Mesendoderm (in vitro differentiated cells): Measurements from ENCODE around the gene APOE.
"Not testable (repeated sequence)": the region's sequence is repeated elsewhere in the genome, so short reads cannot be mapped to it uniquely, and the experiment has no call there.

Experiments used
- DNase-seq: peaks from one replicate; pipeline ENCODE4 v3.0.0; 2013
- H2AK5ac ChIP-seq: 2 replicates; pipeline ENCODE4 v1.6.1; 2013; ENCODE audit warnings: low read length, inconsistent platforms
- H2BK120ac ChIP-seq: 2 replicates; pipeline ENCODE4 v1.6.1; 2013; ENCODE audit warnings: low read depth, mild to moderate bottlenecking, low read length, moderate library complexity, mixed read lengths
- H2BK15ac ChIP-seq: replicated peaks from 2 replicates; pipeline ENCODE4 v1.6.1; 2013; ENCODE audit warnings: low read depth, mild to moderate bottlenecking, moderate library complexity
- H2BK5ac ChIP-seq: 2 replicates; pipeline ENCODE4 v1.6.1; 2013; ENCODE audit warnings: low read length, inconsistent platforms
- H3K18ac ChIP-seq: 2 replicates; pipeline ENCODE4 v1.6.1; 2013; ENCODE audit warnings: mild to moderate bottlenecking, low read length, mixed read lengths
- H3K23ac ChIP-seq: one replicate; pipeline ENCODE4 v1.6.1; 2013; ENCODE audit warnings: low read length
- H3K27ac ChIP-seq: 2 replicates; pipeline ENCODE4 v1.5.1; 2013; ENCODE audit warnings: low read depth, mild to moderate bottlenecking, inconsistent platforms, low read length, moderate library complexity
- H3K27me3 ChIP-seq: 2 replicates; pipeline ENCODE4 v1.6.1; 2013; ENCODE audit warnings: low read length, control low read depth, mild to moderate bottlenecking, inconsistent platforms; ENCODE audit not compliant: insufficient read depth, poor library complexity
- H3K36me3 ChIP-seq: 2 replicates; pipeline ENCODE4 v1.6.1; 2013; ENCODE audit warnings: low read length, inconsistent platforms; ENCODE audit not compliant: control insufficient read depth, insufficient read depth
- H3K4ac ChIP-seq: one replicate; pipeline ENCODE4 v1.6.1; 2013; ENCODE audit warnings: low read depth, mild to moderate bottlenecking, low read length, moderate library complexity
- H3K4me1 ChIP-seq: 2 replicates; pipeline ENCODE4 v1.6.1; 2013; ENCODE audit warnings: low read depth, low read length, inconsistent platforms; ENCODE audit not compliant: control insufficient read depth
- H3K4me2 ChIP-seq: 2 replicates; pipeline ENCODE4 v1.6.1; 2013; ENCODE audit warnings: low read length
- H3K4me3 ChIP-seq: 2 replicates; pipeline ENCODE4 v1.5.1; 2013; ENCODE audit warnings: mild to moderate bottlenecking, low read length
- H3K56ac ChIP-seq: one replicate; pipeline ENCODE4 v1.6.1; 2013; ENCODE audit warnings: low read length
- H3K79me1 ChIP-seq: 2 replicates; pipeline ENCODE4 v1.6.1; 2013; ENCODE audit warnings: low read length, inconsistent platforms
- H3K79me2 ChIP-seq: 2 replicates; pipeline ENCODE4 v1.6.1; 2013; ENCODE audit warnings: mild to moderate bottlenecking, low read length; ENCODE audit not compliant: control insufficient read depth, insufficient read depth
- H3K9ac ChIP-seq: 2 replicates; pipeline ENCODE4 v1.6.1; 2013; ENCODE audit warnings: low read length, inconsistent platforms
- H4K5ac ChIP-seq: one replicate; pipeline ENCODE4 v1.6.1; 2013; ENCODE audit warnings: low read length
- H4K8ac ChIP-seq: one replicate; pipeline ENCODE4 v1.6.1; 2013; ENCODE audit warnings: low read depth, mild to moderate bottlenecking, control low read depth, low read length, moderate library complexity
- WGBS: extraction: QIAGEN DNeasy Blood & Tissue Kit; methylation state at CpG from one replicate; pipeline ENCODE4 v1.1.7; 2013; ENCODE audit warnings: low lambda C conversion rate, missing lambda C conversion rate; ENCODE audit not compliant: insufficient coverage; ENCODE audit errors: extremely low coverage; 5-methylcytosine and 5-hydroxymethylcytosine counted together

Gene APOE

GRCh38 chr19:44908836-44909261 is 3.3 kb downstream of the APOE start:
- DNase-seq, result no peak
- no peak overlapping the region for H3K27ac ChIP-seq
- no peak overlapping the region for H3K23ac ChIP-seq
- no peak overlapping the region for H3K56ac ChIP-seq
- H3K79me1 ChIP-seq, result peaks cover 4% of the 10 kb centered on the region
- H2BK5ac ChIP-seq, result no peak overlapping the region
- H3K9ac ChIP-seq, result no peak overlapping the region
- peaks cover 4% of the 10 kb centered on the region for H3K79me2 ChIP-seq
- H3K4me1 ChIP-seq, result peaks cover 7% of the 10 kb centered on the region
- no peak overlapping the region for H4K8ac ChIP-seq
- H2BK15ac ChIP-seq, result no peak overlapping the region
- H2AK5ac ChIP-seq, result no peak overlapping the region
- no peak overlapping the region for H4K5ac ChIP-seq
- no CpG with 5 or more reads among the region's 44 CpGs for WGBS
- H3K27me3 ChIP-seq, result no peaks in the 10 kb centered on the region
- H2BK120ac ChIP-seq, result no peak overlapping the region
- H3K4me2 ChIP-seq, result no peak overlapping the region
- peaks cover 4% of the 10 kb centered on the region for H3K36me3 ChIP-seq
- H3K4me3 ChIP-seq, result no peak overlapping the region
- no peak overlapping the region for H3K4ac ChIP-seq
- H3K18ac ChIP-seq, result no peak overlapping the region

GRCh38 chr19:44909775-44910174 is 4.2 kb downstream of the APOE start:
- Histone ChIP-seq H3K4ac (no peak overlapping the region), H3K36me3 (peaks cover 4% of the 10 kb centered on the region), H4K5ac (no peak overlapping the region), H2BK5ac (no peak overlapping the region), H3K79me2 (peaks cover 4% of the 10 kb centered on the region), H3K4me3 (no peak overlapping the region), H3K18ac (no peak overlapping the region), H4K8ac (no peak overlapping the region), H3K79me1 (peaks cover 4% of the 10 kb centered on the region), H2AK5ac (no peak overlapping the region), H3K23ac (no peak overlapping the region), H3K4me1 (peaks cover 7% of the 10 kb centered on the region), H3K56ac (peak overlapping the region; percentile 20), H3K27ac (peak overlapping the region; percentile 69), H3K27me3 (no peaks in the 10 kb centered on the region), H3K9ac (no peak overlapping the region), H2BK15ac (no peak overlapping the region), H2BK120ac (no peak overlapping the region), H3K4me2 (no peak overlapping the region)
- WGBS, result no CpG with 5 or more reads among the region's 5 CpGs
- no peak for DNase-seq

GRCh38 chr19:44911896-44912295 is 6.3 kb downstream of the APOE start:
- WGBS, result no CpG with 5 or more reads among the region's 6 CpGs
- H4K5ac ChIP-seq, H2BK15ac ChIP-seq, H3K79me2 ChIP-seq, H3K27me3 ChIP-seq, H3K4me3 ChIP-seq, H3K79me1 ChIP-seq, H3K4ac ChIP-seq, H3K27ac ChIP-seq, H3K9ac ChIP-seq, H3K18ac ChIP-seq, H3K4me2 ChIP-seq, H2AK5ac ChIP-seq, DNase-seq, H3K36me3 ChIP-seq, H3K23ac ChIP-seq, H2BK120ac ChIP-seq, H3K56ac ChIP-seq, H2BK5ac ChIP-seq, H3K4me1 ChIP-seq, H4K8ac ChIP-seq: not testable (repeated sequence)

GRCh38 chr19:44912854-44913253 is 7.3 kb downstream of the APOE start:
- no peaks in the 10 kb centered on the region for H3K27me3 ChIP-seq
- no peak overlapping the region for H3K23ac ChIP-seq
- peak overlapping the region; percentile 1 for H3K4ac ChIP-seq
- no peak overlapping the region for H2BK120ac ChIP-seq
- no peak overlapping the region for H3K4me3 ChIP-seq
- no peak overlapping the region for H2BK5ac ChIP-seq
- H2BK15ac ChIP-seq, result no peak overlapping the region
- DNase-seq, result no peak
- no peak overlapping the region for H3K27ac ChIP-seq
- H3K79me2 ChIP-seq, result no peaks in the 10 kb centered on the region
- peaks cover 2% of the 10 kb centered on the region for H3K36me3 ChIP-seq
- H4K5ac ChIP-seq, result no peak overlapping the region
- peak overlapping the region; percentile 99 for H2AK5ac ChIP-seq
- no peak overlapping the region for H3K18ac ChIP-seq
- no CpG with 5 or more reads among the region's 6 CpGs for WGBS
- H3K56ac ChIP-seq, result peak overlapping the region; percentile 62
- H3K79me1 ChIP-seq, result no peaks in the 10 kb centered on the region
- no peak overlapping the region for H3K9ac ChIP-seq
- H3K4me2 ChIP-seq, result no peak overlapping the region
- no peak overlapping the region for H4K8ac ChIP-seq
- peaks cover 7% of the 10 kb centered on the region for H3K4me1 ChIP-seq

GRCh38 chr19:44913512-44914432 is 8.2 kb downstream of the APOE start:
- H4K8ac ChIP-seq, H3K79me2 ChIP-seq, H3K4me1 ChIP-seq, H3K23ac ChIP-seq, H3K36me3 ChIP-seq, H3K27me3 ChIP-seq, DNase-seq, H2BK5ac ChIP-seq, H3K4me3 ChIP-seq, H3K79me1 ChIP-seq, H2AK5ac ChIP-seq, H2BK15ac ChIP-seq, H4K5ac ChIP-seq, H2BK120ac ChIP-seq: not testable (repeated sequence)
- peak overlapping the region; percentile 19 for H3K18ac ChIP-seq
- peak overlapping the region; percentile 89 for H3K56ac ChIP-seq
- H3K27ac ChIP-seq, result peak overlapping the region; percentile 79
- peak overlapping the region; percentile 5 for H3K4ac ChIP-seq
- peak overlapping the region; percentile 67 for H3K9ac ChIP-seq
- H3K4me2 ChIP-seq, result peak overlapping the region; percentile 1
- WGBS, result no CpG with 5 or more reads among the region's 23 CpGs
